HFF-Myc (cell line): ENCODE results near the gene BMX.

Experiments used
- DNase-seq: peaks from one replicate; pipeline ENCODE4 v3.0.0-alpha.2; 2011; ENCODE audit warnings: low read depth; ENCODE audit errors: extremely low read depth
- H3K4me3 ChIP-seq: replicated peaks from 2 replicates; pipeline ENCODE4 v1.5.1; 2011; ENCODE audit warnings: low read depth, mild to moderate bottlenecking, control low read depth, low read length
- CTCF ChIP-seq: IDR thresholded peaks from 2 replicates; pipeline ENCODE4 v1.5.1; 2012; ENCODE audit warnings: mild to moderate bottlenecking, low read depth, low read length, control low read depth; ENCODE audit errors: missing control alignments

BMX gene

GRCh38 chrX:15574017-15574416, 73.4 kb downstream of the BMX start:
- DNase-seq = no peak
- no peak overlapping the region for H3K4me3 ChIP-seq
- no peak for TF ChIP-seq CTCF

- no peak overlapping the region for H3K4me3 ChIP-seq
- DNase-seq = no peak
- no peak for TF ChIP-seq CTCF
Observed at GRCh38 chrX:15576019-15576418, 75.4 kb downstream of the BMX start.

- no peak for TF ChIP-seq CTCF
- no peak for DNase-seq
- no peak overlapping the region for H3K4me3 ChIP-seq
Observed at GRCh38 chrX:15579778-15580747, 79.5 kb downstream of the BMX start.

- TF ChIP-seq CTCF = no peak
- no peak overlapping the region for H3K4me3 ChIP-seq
- no peak for DNase-seq
Observed at GRCh38 chrX:15594371-15594770, 93.8 kb downstream of the BMX start.

- no peak for DNase-seq
- TF ChIP-seq CTCF = no peak
- H3K4me3 ChIP-seq = no peak overlapping the region
Observed at GRCh38 chrX:15598026-15598425, 97.4 kb downstream of the BMX start.

GRCh38 chrX:15599461-15599860, 98.9 kb downstream of the BMX start:
- no peak for TF ChIP-seq CTCF
- DNase-seq = no peak
- no peak overlapping the region for H3K4me3 ChIP-seq
